Activated CD8-positive, alpha-beta memory T cell treated with anti-CD3 and anti-CD28 coated beads for 4 hours (primary cell): Measurements from ENCODE around the gene PPFIA4.

Experiments used
- DNase-seq, 2 donors: peaks; one replicate each; pipeline ENCODE4 v3.0.0-alpha.2; 2020; ENCODE audit warnings: low read depth in 2 of 2

PPFIA4 gene

GRCh38 chr1:203099805-203100515 lies 73.7 kb downstream of the PPFIA4 start:
- DNase-seq = no peak

DNA sequence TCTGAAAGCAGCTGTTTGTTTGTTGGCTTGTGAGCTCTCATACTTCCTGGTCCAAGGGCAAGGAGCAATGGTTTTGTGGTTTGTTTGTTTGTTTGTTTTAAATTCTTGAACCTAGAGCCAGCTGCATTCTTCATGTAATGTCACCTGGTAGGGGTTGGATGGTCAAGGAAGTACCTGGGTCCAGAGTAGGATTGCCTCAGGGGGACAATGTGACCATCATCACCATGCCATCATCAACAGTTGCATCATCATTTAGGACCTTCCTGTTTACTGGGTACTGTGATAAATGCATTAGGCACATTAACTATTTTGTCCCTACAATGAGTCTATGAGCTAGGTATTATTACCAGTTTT lies 74.2 kb downstream of the PPFIA4 start:
- no peak for DNase-seq

DNA sequence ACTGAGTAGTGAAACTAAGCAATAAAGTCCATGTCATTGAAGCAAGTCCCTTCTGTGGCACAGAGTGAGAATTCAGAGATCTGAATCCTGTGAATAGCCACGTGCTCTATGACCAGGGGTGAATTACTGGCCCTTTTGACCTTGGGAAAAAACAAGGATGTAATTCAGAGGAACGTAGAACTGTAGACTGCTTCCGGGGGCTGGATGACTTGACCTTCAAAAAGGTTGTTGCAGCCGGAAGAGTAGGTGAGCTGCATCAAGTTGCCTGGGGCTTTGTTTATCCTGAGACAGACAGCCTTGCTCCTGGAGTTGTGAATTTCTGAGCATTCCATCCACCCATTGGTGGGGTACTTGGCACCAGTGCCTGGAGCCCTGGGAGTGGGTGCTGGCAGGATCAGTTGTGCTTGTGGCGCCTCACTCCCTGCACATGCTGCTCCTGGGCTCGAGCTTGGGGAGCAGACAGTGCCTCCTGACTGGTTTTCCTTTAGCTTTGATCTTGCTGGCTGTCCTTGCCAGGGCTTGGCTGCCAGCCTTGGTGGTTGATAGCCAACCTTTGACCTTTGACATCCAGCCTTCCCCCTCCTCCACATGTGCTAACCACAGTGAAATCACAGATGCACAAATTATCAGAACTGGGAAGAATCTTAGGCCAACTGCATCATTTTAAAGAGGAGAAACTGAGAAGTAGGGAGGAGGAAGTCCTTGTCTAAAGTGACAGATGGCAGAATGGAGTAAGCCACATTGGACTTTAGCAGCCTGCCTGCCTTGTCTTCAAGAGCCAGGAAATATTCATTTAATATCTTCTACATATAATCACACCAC lies 75.7 kb downstream of the PPFIA4 start:
- DNase-seq = no peak

GRCh38 chr1:203103216-203103615 lies 76.9 kb downstream of the PPFIA4 start:
- DNase-seq = no peak

- DNase-seq = no peak
These were observed 77.7 kb downstream of the PPFIA4 start for GRCh38 chr1:203103829-203104495.

DNA sequence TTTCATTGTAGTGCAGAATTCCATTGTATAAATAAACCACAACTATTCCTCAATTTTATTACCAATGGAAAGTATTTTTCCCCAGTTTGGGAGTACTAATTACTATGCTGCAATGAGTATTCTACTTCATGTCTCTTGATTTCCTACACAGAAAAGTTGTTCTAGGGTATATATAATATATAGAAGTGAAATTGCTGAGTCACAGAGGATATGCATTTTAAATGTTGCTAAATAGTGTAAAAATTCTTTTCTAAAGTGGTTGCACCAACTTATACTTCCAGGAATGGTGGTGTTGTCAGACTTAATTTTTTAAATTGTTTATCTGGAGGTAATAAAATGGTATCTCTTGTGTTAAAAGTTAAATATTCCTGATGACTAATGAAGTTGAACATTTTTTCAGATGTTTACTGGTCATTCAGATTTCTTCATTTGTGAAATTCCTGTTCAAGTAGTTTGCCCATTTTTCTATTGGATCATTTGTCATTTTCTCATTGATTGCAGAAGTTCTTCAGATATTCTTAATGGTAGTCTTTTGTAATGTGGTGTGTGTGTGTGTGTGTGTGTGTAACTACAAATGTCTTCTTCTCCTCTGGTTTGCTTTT lies 78.6 kb downstream of the PPFIA4 start:
- no peak for DNase-seq

GRCh38 chr1:203112475-203112874 lies 86.2 kb downstream of the PPFIA4 start:
- DNase-seq = no peak

GRCh38 chr1:203113308-203113707 lies 87.0 kb downstream of the PPFIA4 start:
- DNase-seq = no peak

GRCh38 chr1:203114202-203114601 lies 87.9 kb downstream of the PPFIA4 start:
- DNase-seq = no peak

DNA sequence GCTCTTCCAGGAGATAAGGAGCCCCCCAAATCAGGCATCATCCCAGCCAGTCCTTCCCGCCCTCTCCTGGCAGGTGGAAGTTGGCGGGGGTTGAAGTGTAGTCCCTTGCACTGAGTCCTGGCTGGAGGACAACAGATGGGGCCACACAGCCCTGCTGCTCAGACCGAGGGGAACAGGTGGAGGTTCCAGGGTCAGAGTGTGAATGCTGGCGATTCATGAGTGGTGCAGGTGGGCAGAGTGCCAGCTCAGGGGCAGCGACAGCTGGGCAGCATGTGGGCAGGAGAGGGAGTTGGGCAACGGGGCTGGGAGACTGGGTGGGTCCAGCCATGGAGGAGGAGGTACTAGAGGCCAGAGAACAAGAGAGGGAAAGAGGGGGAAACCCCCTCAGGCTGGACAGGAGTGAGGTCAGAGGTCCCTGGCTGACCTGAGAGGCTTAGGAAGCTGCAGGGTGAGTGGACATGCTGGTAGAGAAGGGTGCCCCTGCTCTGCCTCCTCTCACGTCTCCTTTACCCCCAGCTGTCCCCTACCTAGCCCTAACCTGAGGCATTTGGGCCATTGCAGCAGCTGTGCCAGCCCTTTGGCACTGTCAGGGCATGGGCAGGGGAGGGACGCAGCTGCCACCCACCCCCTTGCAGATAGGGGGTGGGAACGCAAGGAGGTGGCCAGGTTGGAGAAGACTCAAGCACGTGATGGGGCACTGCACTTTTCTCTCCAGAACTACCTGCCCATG lies 90.0 kb downstream of the PPFIA4 start:
- DNase-seq = no peak

GRCh38 chr1:203117611-203118575 lies 91.6 kb downstream of the PPFIA4 start:
- DNase-seq = no peak

- DNase-seq = no peak
These were observed 94.2 kb downstream of the PPFIA4 start for GRCh38 chr1:203120325-203121153.

GRCh38 chr1:203121186-203122015 lies 95.1 kb downstream of the PPFIA4 start:
- no peak for DNase-seq

DNA sequence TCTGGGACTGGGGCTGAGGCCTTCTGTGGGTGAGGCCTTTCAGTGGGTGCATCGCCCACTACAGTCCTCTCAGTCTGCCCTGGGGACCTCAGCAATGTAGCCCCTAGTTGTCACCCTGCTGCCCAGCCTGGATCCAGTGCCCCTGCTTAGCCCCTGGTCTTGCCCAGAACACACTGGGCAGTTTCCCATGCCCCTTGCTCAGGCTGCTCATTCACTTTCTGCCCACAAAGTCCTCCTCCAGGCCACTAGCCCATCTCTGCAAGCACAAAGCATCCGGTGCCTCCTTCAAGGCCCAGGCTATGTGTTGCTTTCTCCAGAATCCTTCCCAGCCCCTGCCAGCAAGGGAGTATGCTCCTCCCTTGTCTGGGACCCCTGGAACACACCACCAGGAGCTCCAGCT lies 95.9 kb downstream of the PPFIA4 start:
- DNase-seq = no peak

DNA sequence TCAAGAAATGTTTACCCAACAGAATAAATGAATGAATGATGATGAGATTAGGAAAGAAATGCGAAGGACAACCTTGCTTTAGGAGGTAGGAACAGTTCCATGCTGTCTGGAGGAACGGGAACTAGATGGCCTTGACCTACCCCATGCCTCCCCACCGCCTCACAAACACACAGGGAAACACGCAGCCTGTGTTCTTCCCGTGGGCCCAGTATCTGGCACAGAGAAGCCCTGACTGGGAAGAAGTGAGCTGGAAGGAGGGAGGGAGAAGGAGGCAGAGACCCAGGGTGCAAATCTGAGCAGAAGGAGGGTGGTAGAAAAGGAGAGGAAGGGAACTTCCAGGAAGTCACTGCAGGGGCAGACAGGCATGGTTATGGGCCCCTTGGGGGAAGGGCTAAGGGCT lies 97.7 kb downstream of the PPFIA4 start:
- no peak for DNase-seq

DNA sequence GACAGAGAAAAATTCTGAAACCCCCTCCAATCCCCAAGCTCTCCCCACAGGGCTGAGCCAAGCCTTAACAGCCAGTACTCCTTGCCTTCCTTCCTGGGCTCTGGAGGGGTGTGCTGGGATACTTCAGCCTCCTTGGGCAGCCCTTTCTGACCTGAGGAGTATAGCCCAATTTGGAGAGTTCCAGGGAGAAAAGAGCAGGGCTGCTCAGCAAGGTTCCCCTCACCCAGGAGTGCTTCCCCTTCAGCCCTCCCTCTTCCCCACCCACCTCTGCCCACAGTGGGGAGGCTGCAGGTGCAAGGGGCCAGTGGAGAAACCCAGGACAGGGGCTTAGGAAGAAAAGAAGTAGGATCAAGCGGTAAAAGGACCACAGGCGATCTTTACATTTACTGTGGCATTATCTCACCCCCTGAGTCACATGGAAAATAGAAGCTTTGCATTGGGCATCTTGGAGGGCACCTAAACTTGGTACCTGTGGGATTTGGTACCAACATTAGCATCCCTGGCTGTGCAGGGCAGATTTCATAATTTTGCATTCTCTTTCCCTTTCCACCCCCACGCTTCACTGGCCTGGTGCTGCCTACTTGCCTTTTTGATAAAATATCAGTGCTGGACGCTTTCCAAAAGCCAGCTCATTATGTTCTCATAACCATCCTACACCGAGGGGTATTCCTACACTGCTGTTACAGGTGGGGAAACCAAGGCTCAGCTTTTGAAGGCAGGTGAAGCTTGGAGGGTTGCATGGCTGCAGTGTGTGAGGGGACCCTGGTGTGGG lies 98.4 kb downstream of the PPFIA4 start:
- DNase-seq = no peak

GRCh38 chr1:203126151-203126865 lies 100.0 kb downstream of the PPFIA4 start:
- DNase-seq = no peak
